HG02943 (cell line): ENCODE data around the gene OTOF.
"Not testable (repeated sequence)": the region's sequence is repeated elsewhere in the genome, so short reads cannot be mapped to it uniquely, and the experiment has no call there.

Experiments used
- ATAC-seq: cut with Tn5 transposase; IDR thresholded peaks from one replicate; pipeline ENCODE4 v1.9.1; 2021; ENCODE audit warnings: mild to moderate bottlenecking, low read depth, moderate library complexity; ENCODE audit not compliant: unreplicated experiment

OTOF gene

GRCh38 chr2:26481706-26482105 is 3.8 kb upstream of the OTOF start:
- ATAC-seq = no peak

GRCh38 chr2:26480566-26481423 is 2.9 kb upstream of the OTOF start:
- no peak for ATAC-seq

GRCh38 chr2:26479789-26480565 is 2.1 kb upstream of the OTOF start:
- ATAC-seq = no peak

GRCh38 chr2:26479131-26479788 is 1.3 kb upstream of the OTOF start:
- no peak for ATAC-seq

- no peak for ATAC-seq
Observed at GRCh38 chr2:26478366-26478765, 442 bp upstream of the OTOF start.

- no peak for ATAC-seq
Observed at GRCh38 chr2:26477126-26477910, 606 bp downstream of the OTOF start.

GRCh38 chr2:26475832-26476501 is 2.0 kb downstream of the OTOF start:
- ATAC-seq = no peak

- no peak for ATAC-seq
Observed at GRCh38 chr2:26475037-26475436, 2.9 kb downstream of the OTOF start.

GRCh38 chr2:26474261-26474785 is 3.6 kb downstream of the OTOF start:
- no peak for ATAC-seq

GRCh38 chr2:26473796-26474195 is 4.1 kb downstream of the OTOF start:
- no peak for ATAC-seq

GRCh38 chr2:26472821-26473655 is 4.9 kb downstream of the OTOF start:
- no peak for ATAC-seq

GRCh38 chr2:26471766-26472706 is 5.9 kb downstream of the OTOF start:
- no peak for ATAC-seq

- ATAC-seq = no peak
Observed at GRCh38 chr2:26471289-26471688, 6.6 kb downstream of the OTOF start.

- ATAC-seq = no peak
Observed at GRCh38 chr2:26470601-26471260, 7.2 kb downstream of the OTOF start.

- ATAC-seq = no peak
Observed at GRCh38 chr2:26469955-26470354, 8.0 kb downstream of the OTOF start.

GRCh38 chr2:26469092-26469710 is 8.7 kb downstream of the OTOF start:
- no peak for ATAC-seq

GRCh38 chr2:26468544-26468943 is 9.4 kb downstream of the OTOF start:
- not testable (repeated sequence) for ATAC-seq
